Osteoblast (primary cell): ENCODE results near the gene SMIM36. TPM values are rescaled to one million over a fixed set of nuclear protein-coding genes. Genes with fewer than 3 reads are reported as not detected.
A peak's percentile ranks its signal among the peaks of the same experiment; 100 is the strongest.

Experiments used
- DNase-seq: peaks from one replicate; pipeline ENCODE4 v3.0.0; 2011; ENCODE audit warnings: low spot score, mixed read lengths; ENCODE audit not compliant: insufficient read length; ENCODE audit errors: missing footprints
- H2AFZ ChIP-seq: 2 replicates; pipeline ENCODE4 v1.6.0; 2011; ENCODE audit warnings: mild to moderate bottlenecking, low read length
- H3K27ac ChIP-seq: 2 replicates; pipeline ENCODE4 v1.5.1; 2011; ENCODE audit warnings: mild to moderate bottlenecking, low read depth, low read length, moderate library complexity
- H3K27me3 ChIP-seq: 2 replicates; pipeline ENCODE4 v1.6.0; 2012; ENCODE audit warnings: mild to moderate bottlenecking, control low read depth, inconsistent platforms, low read length, moderate library complexity; ENCODE audit not compliant: insufficient read depth
- H3K36me3 ChIP-seq: 2 replicates; pipeline ENCODE4 v1.5.1; 2011; ENCODE audit warnings: mild to moderate bottlenecking, low read length, control low read depth, moderate library complexity; ENCODE audit not compliant: insufficient read depth
- H3K4me1 ChIP-seq: 2 replicates; pipeline ENCODE4 v1.5.1; 2011; ENCODE audit warnings: mild to moderate bottlenecking, low read length, control low read depth, moderate library complexity; ENCODE audit not compliant: insufficient read depth
- H3K4me2 ChIP-seq: 2 replicates; pipeline ENCODE4 v1.6.0; 2011; ENCODE audit warnings: mild to moderate bottlenecking, low read length; ENCODE audit not compliant: insufficient read depth
- H3K4me3 ChIP-seq: fragments of 200-600 bp; sonication (generic); 3 replicates; pipeline ENCODE4 v1.5.1; 2012; ENCODE audit warnings: mild to moderate bottlenecking, low read length, inconsistent platforms; ENCODE audit not compliant: insufficient read depth
- H3K79me2 ChIP-seq: 2 replicates; pipeline ENCODE4 v1.6.0; 2012; ENCODE audit warnings: mild to moderate bottlenecking, low read length, control low read depth, inconsistent platforms; ENCODE audit not compliant: insufficient read depth
- H3K9me3 ChIP-seq: 2 replicates; pipeline ENCODE4 v1.5.1; 2011; ENCODE audit warnings: low read depth, low read length, control low read depth
- H4K20me1 ChIP-seq: 2 replicates; pipeline ENCODE4 v1.6.0; 2012; ENCODE audit warnings: mild to moderate bottlenecking, low read length, control low read depth; ENCODE audit not compliant: insufficient read depth
- CTCF ChIP-seq: IDR thresholded peaks from 2 replicates; pipeline ENCODE4 v1.5.1; 2011; ENCODE audit warnings: mild to moderate bottlenecking, low read depth, low read length, moderate library complexity; ENCODE audit errors: extremely low read depth
- total RNA-seq: library from RNA; depleted of rRNA; stranded (reverse); fragments of >200 nt; gene quantifications from 2 replicates; pipeline ENCODE4 v1.2.3, GENCODE V29; 2012

SMIM36 gene
- total RNA-seq, 1 donor: not detected

DNA sequence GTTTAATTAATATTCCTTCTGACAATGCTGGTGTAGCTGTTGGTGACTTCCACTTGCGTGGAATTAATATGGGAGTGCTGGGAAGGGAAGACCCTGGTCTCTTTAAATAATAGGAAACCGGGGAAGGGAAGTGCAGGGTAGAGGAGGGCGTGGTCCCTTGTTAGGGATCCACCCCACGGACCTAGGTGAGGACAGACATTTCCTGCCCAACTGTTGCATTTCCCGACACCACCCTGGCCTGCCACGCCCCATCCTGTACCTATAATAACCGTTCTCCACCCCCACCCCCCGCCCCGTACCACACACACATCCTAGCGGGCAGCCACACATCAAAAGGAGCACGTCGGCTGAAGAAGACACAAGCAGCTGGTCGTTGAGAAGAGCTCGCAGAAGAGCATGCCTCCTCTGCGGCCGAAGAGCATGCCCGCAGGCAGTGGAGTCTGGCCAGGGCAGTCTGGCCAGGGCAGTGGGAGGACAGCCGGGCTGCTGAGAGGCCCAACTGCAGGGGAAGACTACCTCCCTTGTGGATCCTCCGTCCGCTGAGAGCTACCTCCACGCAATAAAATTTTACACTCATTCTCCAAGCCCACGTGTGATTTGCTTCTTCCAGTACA is 52.9 kb downstream of the SMIM36 start:
- Histone ChIP-seq H3K79me2 (no peaks in the 10 kb centered on the region), H3K9me3 (no peaks in the 10 kb centered on the region), H3K27ac (no peak overlapping the region), H3K4me3 (no peak overlapping the region), H3K4me2 (peak overlapping the region; percentile 59), H4K20me1 (no peaks in the 10 kb centered on the region), H3K27me3 (no peaks in the 10 kb centered on the region), H3K36me3 (no peaks in the 10 kb centered on the region), H3K4me1 (peaks cover 42% of the 10 kb centered on the region), H2AFZ (no peak overlapping the region)
- no peak for DNase-seq
- no peak for TF ChIP-seq CTCF

DNA sequence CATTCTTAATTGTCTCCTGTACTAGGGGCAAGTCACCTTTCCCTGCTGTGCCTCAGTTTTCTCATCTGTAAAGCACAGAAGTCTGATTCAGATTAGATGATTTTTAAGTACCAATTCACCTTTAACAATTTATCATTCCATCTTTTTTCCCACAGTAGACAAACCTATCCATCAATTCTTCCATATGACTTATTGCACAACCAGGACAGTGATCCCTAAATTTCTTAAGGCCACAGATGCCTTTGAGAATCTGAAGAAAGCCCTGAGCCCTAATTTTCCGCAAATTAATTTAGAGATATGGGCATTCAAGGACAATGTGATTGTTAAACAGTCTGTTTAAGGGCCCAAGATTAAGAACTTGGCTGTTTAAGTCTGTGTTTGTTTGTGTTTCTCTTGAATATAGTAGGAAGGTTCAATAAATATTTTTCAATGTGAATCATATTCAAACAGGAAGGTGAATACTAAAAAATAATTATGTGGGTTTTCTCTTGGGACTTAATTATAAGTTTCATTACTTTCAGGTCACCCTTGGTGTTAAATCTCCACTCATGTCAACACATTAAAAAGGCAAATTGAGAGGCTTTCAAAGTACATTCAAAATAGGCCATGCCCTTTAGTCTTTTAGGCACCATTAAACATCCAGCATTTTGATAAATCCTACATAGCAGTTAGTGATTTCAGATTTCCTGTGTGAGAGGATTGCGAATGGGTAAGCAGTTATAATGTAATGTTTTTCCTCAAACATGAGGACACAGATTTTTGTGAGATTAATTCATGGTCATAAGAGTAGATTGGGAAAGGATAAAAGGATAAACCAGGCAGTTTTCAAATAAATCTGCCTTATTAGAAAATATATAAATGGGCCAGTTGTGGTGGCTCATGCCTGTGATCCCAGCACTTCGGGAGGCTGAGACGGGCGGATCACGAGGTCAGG is 54.7 kb downstream of the SMIM36 start:
- no peaks in the 10 kb centered on the region for H4K20me1 ChIP-seq
- no peaks in the 10 kb centered on the region for H3K9me3 ChIP-seq
- no peaks in the 10 kb centered on the region for H3K27me3 ChIP-seq
- TF ChIP-seq CTCF: no peak
- H3K4me2 ChIP-seq: no peak overlapping the region
- no peak overlapping the region for H3K27ac ChIP-seq
- no peak overlapping the region for H2AFZ ChIP-seq
- DNase-seq: no peak
- H3K36me3 ChIP-seq: no peaks in the 10 kb centered on the region
- H3K79me2 ChIP-seq: no peaks in the 10 kb centered on the region
- peaks cover 51% of the 10 kb centered on the region for H3K4me1 ChIP-seq
- no peak overlapping the region for H3K4me3 ChIP-seq

DNA sequence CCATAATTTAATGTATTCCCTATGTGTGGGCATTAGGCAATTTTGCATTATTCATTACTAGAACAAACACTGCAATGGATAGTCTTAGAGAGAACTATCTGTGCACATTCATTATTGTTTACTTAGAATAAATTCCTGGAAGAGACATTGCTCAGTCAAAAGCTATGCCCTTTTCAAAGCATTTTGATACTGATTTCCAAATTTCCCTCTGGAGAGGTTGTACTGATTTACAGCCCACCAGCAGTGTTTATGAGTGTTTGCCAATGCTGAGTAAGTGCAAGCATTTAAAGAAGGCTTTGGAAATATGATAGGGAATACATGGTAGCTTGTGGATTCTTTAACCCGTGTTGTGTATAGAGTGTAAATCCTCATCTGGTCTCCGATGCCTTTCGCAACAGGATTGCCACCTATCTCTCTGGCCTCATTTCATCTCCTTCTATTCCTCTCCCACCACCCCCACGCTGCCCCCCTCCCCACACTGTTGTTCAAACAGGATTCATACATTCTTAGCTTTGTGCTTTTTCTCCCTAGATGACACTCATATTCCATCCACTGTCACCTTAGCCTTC is 56.3 kb downstream of the SMIM36 start:
- Histone ChIP-seq H3K4me2 (peak overlapping the region; percentile 71), H3K36me3 (no peaks in the 10 kb centered on the region), H3K9me3 (no peaks in the 10 kb centered on the region), H3K27ac (peak overlapping the region; percentile 15), H3K4me1 (peaks cover 57% of the 10 kb centered on the region), H4K20me1 (no peaks in the 10 kb centered on the region), H3K4me3 (peak overlapping the region; percentile 5), H3K79me2 (no peaks in the 10 kb centered on the region), H3K27me3 (no peaks in the 10 kb centered on the region), H2AFZ (no peak overlapping the region)
- no peak for TF ChIP-seq CTCF
- DNase-seq: no peak
